Thoracic aorta (tissue), 2 donors: ENCODE results near the gene FSTL1. TPM values are rescaled to one million over a fixed set of nuclear protein-coding genes. Genes with fewer than 3 reads are reported as not detected.
A peak's percentile ranks its signal among the peaks of the same experiment; 100 is the strongest.

Experiments used
- ATAC-seq: fragments of 150-250 bp; one replicate; pipeline ENCODE4 v1.8.0; 2017; ENCODE audit warnings: low read depth; ENCODE audit not compliant: insufficient number of reproducible peaks, low FRiP score
- DNase-seq: peaks from one replicate; pipeline ENCODE4 v3.0.0-alpha.2; 2020; ENCODE audit warnings: low spot score
- H3K27ac ChIP-seq, 2 donors: fragments of 200-600 bp; sonication (generic); 1 replicate in 1 of 2; 2 replicates in 1 of 2; pipeline ENCODE4 v1.5.1; 2016; ENCODE audit warnings: mild to moderate bottlenecking in 2 of 2, moderate library complexity in 2 of 2
- H3K27me3 ChIP-seq: fragments of 200-600 bp; sonication (generic); replicated peaks from 2 replicates; pipeline ENCODE4 v1.6.0; 2016; ENCODE audit warnings: mild to moderate bottlenecking; ENCODE audit not compliant: insufficient read depth
- H3K36me3 ChIP-seq: fragments of 200-600 bp; sonication (generic); one replicate; pipeline ENCODE4 v1.5.1; 2016
- H3K4me1 ChIP-seq, 2 donors: fragments of 200-600 bp; sonication (generic); 1 replicate in 1 of 2; 2 replicates in 1 of 2; pipeline versions ENCODE4 v1.5.1 to v1.6.0; 2016; ENCODE audit warnings: low read depth in 2 of 2, mild to moderate bottlenecking in 1 of 2; ENCODE audit not compliant: control insufficient read depth in 1 of 2
- H3K4me3 ChIP-seq: fragments of 200-600 bp; sonication (generic); 2 replicates; pipeline ENCODE4 v1.5.1; 2016; ENCODE audit warnings: mild to moderate bottlenecking
- H3K9me3 ChIP-seq: fragments of 200-600 bp; sonication (generic); 2 replicates; pipeline ENCODE4 v1.5.1; 2016
- CTCF ChIP-seq: fragments of 200-600 bp; sonication (generic); IDR thresholded peaks from one replicate; pipeline ENCODE4 v1.5.1; 2019; ENCODE audit warnings: antibody characterized with exemption
- total RNA-seq, 2 donors: library from RNA; depleted of rRNA; stranded (reverse); fragments of >200 nt; gene quantifications; one replicate each; pipeline versions ENCODE4 v1.1.0 to v1.2.3, GENCODE V29; 2016

FSTL1 gene
- total RNA-seq, 2 donors from 2014 or later, result 601 to 687 TPM

GRCh38 chr3:120496278-120497002 is 45.6 kb upstream of the FSTL1 start:
- no peak for ATAC-seq
- H3K4me3 ChIP-seq, result no peak overlapping the region
- H3K27ac ChIP-seq, result peak overlapping the region; percentile 61 to 71
- peaks cover 17 to 33% of the 10 kb centered on the region in 2 donors for H3K4me1 ChIP-seq
- no peak for DNase-seq
- H3K27me3 ChIP-seq, result no peaks in the 10 kb centered on the region
- peaks cover 5% of the 10 kb centered on the region for H3K9me3 ChIP-seq
- TF ChIP-seq CTCF, result no peak
- H3K36me3 ChIP-seq, result no peaks in the 10 kb centered on the region

- no peak for ATAC-seq
- DNase-seq, result no peak
- H3K36me3 ChIP-seq, result no peaks in the 10 kb centered on the region
- no peak for TF ChIP-seq CTCF
- peak overlapping the region; percentile 61 to 71 for H3K27ac ChIP-seq
- no peak overlapping the region for H3K4me3 ChIP-seq
- H3K4me1 ChIP-seq, result peaks cover 17 to 33% of the 10 kb centered on the region in 2 donors
- no peaks in the 10 kb centered on the region for H3K27me3 ChIP-seq
- H3K9me3 ChIP-seq, result peaks cover 5% of the 10 kb centered on the region
Observed at GRCh38 chr3:120495809-120496208, 45.0 kb upstream of the FSTL1 start.

GRCh38 chr3:120492103-120492502 is 41.3 kb upstream of the FSTL1 start:
- DNase-seq, result no peak
- peaks cover 5 to 26% of the 10 kb centered on the region in 2 donors for H3K4me1 ChIP-seq
- H3K36me3 ChIP-seq, result no peaks in the 10 kb centered on the region
- H3K27ac ChIP-seq, result no peak overlapping the region
- no peaks in the 10 kb centered on the region for H3K27me3 ChIP-seq
- TF ChIP-seq CTCF, result no peak
- H3K9me3 ChIP-seq, result peaks cover 5% of the 10 kb centered on the region
- no peak overlapping the region for H3K4me3 ChIP-seq
- ATAC-seq, result no peak

GRCh38 chr3:120489421-120489820 is 38.6 kb upstream of the FSTL1 start:
- TF ChIP-seq CTCF, result no peak
- DNase-seq (no peak), ATAC-seq (no peak)
- no peaks in the 10 kb centered on the region for H3K27me3 ChIP-seq
- H3K36me3 ChIP-seq, result no peaks in the 10 kb centered on the region
- peaks cover 0 to 23% of the 10 kb centered on the region in 2 donors for H3K4me1 ChIP-seq
- H3K9me3 ChIP-seq, result no peaks in the 10 kb centered on the region
- no peak overlapping the region for H3K4me3 ChIP-seq
- H3K27ac ChIP-seq, result no peak overlapping the region

- H3K36me3 ChIP-seq, result no peaks in the 10 kb centered on the region
- H3K4me1 ChIP-seq, result peaks cover 0 to 23% of the 10 kb centered on the region in 2 donors
- no peaks in the 10 kb centered on the region for H3K9me3 ChIP-seq
- ATAC-seq, result no peak
- TF ChIP-seq CTCF, result no peak
- no peak overlapping the region for H3K27ac ChIP-seq
- no peak for DNase-seq
- H3K27me3 ChIP-seq, result no peaks in the 10 kb centered on the region
- no peak overlapping the region for H3K4me3 ChIP-seq
Observed at GRCh38 chr3:120488296-120488695, 37.5 kb upstream of the FSTL1 start.
